Activated CD4-positive, alpha-beta memory T cell treated with anti-CD3 and anti-CD28 coated beads, Interleukin-2, amount 10 ng/mL, durations not matched to agents 7 days and 5 days (primary cell): ENCODE data around the gene ADAMTS8. TPM values are rescaled to one million over a fixed set of nuclear protein-coding genes. Genes with fewer than 3 reads are reported as not detected.

Source experiments
- CTCF ChIA-PET: fragments of 350-600 bp; sonication (Branson Sonifier 250); formaldehyde crosslinking; loops from one replicate; lab custom pipeline; 2021; ENCODE audit warnings: antibody characterized with exemption, inconsistent platforms; lab: Charles Lee
- POLR2A ChIA-PET: fragments of 350-600 bp; sonication (Branson Sonifier 250); formaldehyde crosslinking; loops from one replicate; lab custom pipeline; 2021; ENCODE audit warnings: antibody characterized with exemption; lab: Charles Lee
- DNase-seq: peaks from one replicate; pipeline ENCODE4 v3.0.0-alpha.2; 2020
- H3K27ac Mint-ChIP-seq: one replicate; pipeline ENCODE4 v1.8.0; 2021; ENCODE audit warnings: mild to moderate bottlenecking, mixed read lengths
- H3K27me3 Mint-ChIP-seq: one replicate; pipeline ENCODE4 v1.8.0; 2021; ENCODE audit warnings: mixed read lengths
- H3K36me3 Mint-ChIP-seq: one replicate; pipeline ENCODE4 v1.8.0; 2021; ENCODE audit warnings: low read depth, mixed read lengths
- H3K4me1 Mint-ChIP-seq: one replicate; pipeline ENCODE4 v1.8.0; 2021; ENCODE audit warnings: mixed read lengths
- H3K4me3 Mint-ChIP-seq: one replicate; pipeline ENCODE4 v1.8.0; 2021; ENCODE audit warnings: mild to moderate bottlenecking, mixed read lengths
- H3K9me3 Mint-ChIP-seq: one replicate; pipeline ENCODE4 v1.8.0; 2021; ENCODE audit warnings: mixed read lengths
- total RNA-seq, 2 experiments: library from RNA; stranded (reverse); gene quantifications; one replicate each; pipeline ENCODE4 v1.2.3, GENCODE V29; 2021

ADAMTS8 gene
- total RNA-seq, 2 experiments from 2014 or later, result not detected

DNA sequence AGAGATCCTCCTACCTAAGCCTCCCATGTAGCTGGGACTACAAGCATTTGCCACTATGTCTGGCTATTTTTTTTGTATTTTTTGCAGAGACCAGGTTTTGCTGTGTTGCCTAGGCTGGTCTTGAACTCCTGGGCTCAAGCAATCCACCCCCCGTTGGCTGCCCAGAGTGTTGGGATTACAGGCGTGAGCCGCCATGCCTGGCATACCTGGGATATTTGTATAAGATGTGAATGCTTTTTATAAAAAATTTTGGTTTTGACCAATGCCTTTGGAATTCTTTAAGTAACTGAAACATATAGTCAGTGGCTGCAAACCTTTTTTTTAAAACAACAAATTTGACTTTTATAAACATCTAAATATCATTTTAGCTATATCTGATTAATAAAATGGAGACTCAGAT, 42.4 kb downstream of the ADAMTS8 start:
- Mint-ChIP-seq H3K9me3 (no peaks in the 10 kb centered on the region), H3K4me1 (peaks cover 22% of the 10 kb centered on the region), H3K27me3 (no peaks in the 10 kb centered on the region), H3K4me3 (no peak overlapping the region), H3K36me3 (no peaks in the 10 kb centered on the region), H3K27ac (no peak overlapping the region)
- no peak for DNase-seq
- POLR2A ChIA-PET, result no interaction called here
- CTCF ChIA-PET, result interaction anchor here (1.1 kb wide), 1 partner anchor 173 kb away, joined by 4 read pairs; no protein-coding TSS in a partner anchor

DNA sequence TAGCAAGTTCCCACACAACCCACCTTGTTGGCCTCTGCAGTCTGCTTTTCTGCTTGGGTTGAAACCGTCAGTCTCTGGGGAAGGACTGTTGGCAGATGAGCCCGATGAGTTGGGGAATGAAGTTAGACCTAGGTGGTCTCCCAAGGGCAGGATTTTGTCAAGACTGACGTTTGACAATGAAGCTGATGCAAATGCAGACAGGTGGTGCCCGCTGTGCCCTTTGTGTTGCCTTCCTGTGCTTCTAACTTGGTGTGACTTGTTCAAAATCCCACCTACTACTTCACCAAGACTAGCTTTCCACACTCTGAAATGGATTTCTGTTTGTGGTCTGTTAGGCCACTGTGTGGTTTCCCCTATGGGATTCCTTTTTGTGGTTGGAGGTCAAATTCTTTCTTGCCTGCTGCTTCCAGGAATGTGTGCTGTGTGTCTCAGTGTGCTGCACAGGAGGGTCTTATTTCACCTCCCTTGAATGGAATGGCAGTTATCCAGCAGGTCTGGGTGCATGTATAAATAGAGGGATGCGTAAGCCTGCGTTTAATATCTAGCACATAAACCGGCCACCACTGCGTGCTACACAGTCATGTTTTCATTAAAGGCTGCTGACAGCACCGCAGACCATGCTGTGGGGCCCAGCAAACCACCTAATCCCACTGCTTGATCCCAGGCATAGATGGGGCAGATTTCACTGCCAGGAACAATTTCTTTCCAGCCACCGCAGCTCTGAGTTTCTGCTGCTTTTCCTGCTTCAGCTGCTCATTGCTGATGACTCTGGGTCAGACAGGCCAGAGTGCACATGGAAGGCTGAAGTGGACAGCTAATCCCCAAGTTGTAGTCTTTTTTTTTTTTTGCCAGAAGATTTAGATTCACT, 44.8 kb downstream of the ADAMTS8 start:
- H3K4me3 Mint-ChIP-seq, result no peak overlapping the region
- CTCF ChIA-PET, result interaction anchor here (0.6 kb wide), 1 partner anchor 34 kb away, joined by 5 read pairs; no protein-coding TSS in a partner anchor
- peaks cover 1% of the 10 kb centered on the region for H3K27me3 Mint-ChIP-seq
- POLR2A ChIA-PET, result no interaction called here
- no peak for DNase-seq
- no peaks in the 10 kb centered on the region for H3K9me3 Mint-ChIP-seq
- H3K36me3 Mint-ChIP-seq, result no peaks in the 10 kb centered on the region
- peaks cover 9% of the 10 kb centered on the region for H3K4me1 Mint-ChIP-seq
- H3K27ac Mint-ChIP-seq, result no peak overlapping the region

DNA sequence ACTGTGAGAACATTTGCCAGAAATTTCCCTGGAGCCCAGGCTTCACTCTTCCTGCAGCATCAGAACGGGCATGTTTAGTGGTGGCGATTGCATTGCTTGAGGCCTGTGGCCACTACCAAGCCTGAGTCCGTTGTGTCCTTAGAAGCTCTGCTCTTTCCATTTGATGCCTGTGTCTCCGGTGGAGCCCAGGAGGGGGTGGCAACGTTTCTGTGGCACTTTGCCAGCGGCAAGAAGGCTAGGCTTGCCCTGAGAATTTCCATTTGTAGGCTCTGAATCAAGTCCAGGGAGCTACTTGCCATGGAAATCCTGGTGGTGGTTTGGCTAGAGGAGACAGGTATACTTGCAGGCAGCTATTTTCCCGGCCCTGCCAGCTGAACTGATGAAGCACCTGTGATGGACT, 47.1 kb downstream of the ADAMTS8 start:
- POLR2A ChIA-PET, result no interaction called here
- no peaks in the 10 kb centered on the region for H3K9me3 Mint-ChIP-seq
- H3K27me3 Mint-ChIP-seq, result peaks cover 1% of the 10 kb centered on the region
- CTCF ChIA-PET, result no interaction called here
- H3K4me1 Mint-ChIP-seq, result peaks cover 4% of the 10 kb centered on the region
- H3K27ac Mint-ChIP-seq, result no peak overlapping the region
- DNase-seq, result no peak
- no peaks in the 10 kb centered on the region for H3K36me3 Mint-ChIP-seq
- H3K4me3 Mint-ChIP-seq, result no peak overlapping the region

GRCh38 chr11:130380778-130381177, 47.6 kb downstream of the ADAMTS8 start:
- no peaks in the 10 kb centered on the region for H3K36me3 Mint-ChIP-seq
- H3K9me3 Mint-ChIP-seq, result no peaks in the 10 kb centered on the region
- no peak overlapping the region for H3K27ac Mint-ChIP-seq
- DNase-seq, result no peak
- peaks cover 1% of the 10 kb centered on the region for H3K27me3 Mint-ChIP-seq
- ChIA-PET POLR2A (no interaction called here), CTCF (no interaction called here)
- peaks cover 4% of the 10 kb centered on the region for H3K4me1 Mint-ChIP-seq
- H3K4me3 Mint-ChIP-seq, result no peak overlapping the region

DNA sequence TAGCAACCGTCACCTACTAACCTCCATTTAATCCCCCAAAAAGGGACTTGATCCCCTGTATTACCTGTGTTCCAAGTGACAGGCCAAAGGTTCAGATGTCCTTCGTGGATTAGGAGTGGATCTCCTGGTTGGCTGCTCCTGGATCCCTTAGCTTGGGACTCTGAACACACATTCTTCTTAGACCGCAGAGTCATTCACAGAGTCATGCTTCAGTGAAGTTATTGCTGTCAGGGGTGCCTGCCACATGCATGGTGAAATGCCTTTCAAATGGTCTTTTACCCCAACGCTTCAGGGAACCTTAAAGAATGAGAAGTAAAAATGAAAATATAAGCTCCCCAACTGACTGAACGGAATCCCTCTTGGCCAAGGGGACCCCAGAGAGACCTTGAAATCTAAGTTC, 49.1 kb downstream of the ADAMTS8 start:
- H3K27me3 Mint-ChIP-seq, result peaks cover 1% of the 10 kb centered on the region

GRCh38 chr11:130370845-130371590, 57.4 kb downstream of the ADAMTS8 start:
- H3K36me3 Mint-ChIP-seq, result no peaks in the 10 kb centered on the region
- H3K27ac Mint-ChIP-seq, result no peak overlapping the region
- no peaks in the 10 kb centered on the region for H3K4me1 Mint-ChIP-seq
- no peak overlapping the region for H3K4me3 Mint-ChIP-seq
- no peak for DNase-seq
- H3K27me3 Mint-ChIP-seq, result peaks cover 4% of the 10 kb centered on the region
- POLR2A ChIA-PET, result no interaction called here
- CTCF ChIA-PET, result interaction anchor here (0.8 to 1.7 kb wide), 3 partner anchors 26 to 158 kb away, joined by 3 to 19 read pairs (median 4); no protein-coding TSS in a partner anchor
- no peaks in the 10 kb centered on the region for H3K9me3 Mint-ChIP-seq

More for the DNA sequence above, 49.1 kb downstream of the ADAMTS8 start:
- CTCF ChIA-PET, result no interaction called here
- H3K4me1 Mint-ChIP-seq, result peaks cover 4% of the 10 kb centered on the region
- no peaks in the 10 kb centered on the region for H3K36me3 Mint-ChIP-seq
- no peak overlapping the region for H3K27ac Mint-ChIP-seq
- no peak overlapping the region for H3K4me3 Mint-ChIP-seq
- H3K9me3 Mint-ChIP-seq, result no peaks in the 10 kb centered on the region
- no peak for DNase-seq
- POLR2A ChIA-PET, result no interaction called here

DNA sequence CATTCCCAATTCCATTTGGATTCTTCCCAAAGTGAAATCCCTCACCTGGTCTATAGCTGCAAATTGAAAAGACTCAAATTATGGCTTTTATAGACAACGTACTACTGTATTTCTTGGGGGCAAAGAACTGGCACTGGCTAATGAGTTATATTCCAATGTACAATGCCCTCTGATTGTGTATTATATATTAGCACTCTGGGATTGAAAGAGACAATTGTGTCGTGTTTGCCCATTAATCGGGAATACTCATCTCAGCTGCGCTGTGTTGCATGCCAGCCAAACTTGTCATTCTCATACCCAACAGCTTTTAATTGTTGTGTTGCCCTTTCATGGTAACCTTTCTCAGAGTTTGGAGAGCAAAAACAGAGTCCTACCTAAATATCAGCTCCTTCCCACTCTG, 58.7 kb downstream of the ADAMTS8 start:
- H3K9me3 Mint-ChIP-seq, result no peaks in the 10 kb centered on the region
- ChIA-PET CTCF (interaction anchor here (1.9 kb wide), 1 partner anchor 157 kb away, joined by 10 read pairs; no protein-coding TSS in a partner anchor), POLR2A (interaction anchor here (0.6 kb wide), 1 partner anchor 56 kb away, joined by 3 read pairs; no protein-coding TSS in a partner anchor)
- peaks cover 4% of the 10 kb centered on the region for H3K27me3 Mint-ChIP-seq
- H3K4me3 Mint-ChIP-seq, result no peak overlapping the region
- DNase-seq, result no peak
- H3K27ac Mint-ChIP-seq, result no peak overlapping the region
- H3K4me1 Mint-ChIP-seq, result no peaks in the 10 kb centered on the region
- no peaks in the 10 kb centered on the region for H3K36me3 Mint-ChIP-seq

- POLR2A ChIA-PET, result no interaction called here
- Mint-ChIP-seq H3K4me1 (no peaks in the 10 kb centered on the region), H3K4me3 (no peak overlapping the region)
Observed at GRCh38 chr11:130369141-130369691, 59.2 kb downstream of the ADAMTS8 start.

DNA sequence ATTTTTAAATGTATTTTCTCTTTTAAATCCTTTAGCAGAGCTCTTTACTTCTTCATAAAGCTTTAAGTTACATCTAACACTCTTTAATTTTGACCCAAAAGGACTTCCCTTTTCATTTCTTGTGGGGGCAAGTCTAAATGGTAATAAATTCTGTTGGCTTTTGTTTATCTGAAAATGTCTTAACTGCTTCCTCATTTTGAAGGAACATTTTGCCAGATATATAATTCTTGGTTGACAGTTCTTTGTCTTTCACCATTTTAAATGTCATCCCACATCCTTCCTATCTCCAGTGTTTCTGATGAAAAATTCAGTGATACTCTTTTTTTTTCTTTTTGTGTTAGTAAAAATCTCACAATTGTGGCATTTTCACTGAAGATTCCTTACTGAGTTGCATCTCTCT, 69.0 kb downstream of the ADAMTS8 start:
- ChIA-PET CTCF (interaction anchor here (0.7 kb wide), 1 partner anchor 1316 kb away, joined by 3 read pairs; no protein-coding TSS in a partner anchor), POLR2A (no interaction called here)
- DNase-seq, result no peak
- Mint-ChIP-seq H3K4me3 (no peak overlapping the region), H3K27me3 (peaks cover 10% of the 10 kb centered on the region), H3K9me3 (peaks cover 6% of the 10 kb centered on the region), H3K36me3 (peaks cover 4% of the 10 kb centered on the region), H3K4me1 (no peaks in the 10 kb centered on the region), H3K27ac (no peak overlapping the region)

More at GRCh38 chr11:130369141-130369691, 59.2 kb downstream of the ADAMTS8 start:
- H3K36me3 Mint-ChIP-seq, result no peaks in the 10 kb centered on the region
- no peak for DNase-seq
- no peaks in the 10 kb centered on the region for H3K9me3 Mint-ChIP-seq
- CTCF ChIA-PET, result interaction anchor here (1.9 kb wide), 1 partner anchor 156 kb away, joined by 10 read pairs; no protein-coding TSS in a partner anchor
- H3K27ac Mint-ChIP-seq, result no peak overlapping the region
- H3K27me3 Mint-ChIP-seq, result peaks cover 4% of the 10 kb centered on the region

- no peak overlapping the region for H3K4me3 Mint-ChIP-seq
- no peak for DNase-seq
- ChIA-PET POLR2A (no interaction called here), CTCF (no interaction called here)
- H3K36me3 Mint-ChIP-seq, result peaks cover 4% of the 10 kb centered on the region
- no peaks in the 10 kb centered on the region for H3K4me1 Mint-ChIP-seq
- H3K27ac Mint-ChIP-seq, result no peak overlapping the region
- peaks cover 6% of the 10 kb centered on the region for H3K9me3 Mint-ChIP-seq
- H3K27me3 Mint-ChIP-seq, result peaks cover 12% of the 10 kb centered on the region
Observed at GRCh38 chr11:130358398-130358797, 70.0 kb downstream of the ADAMTS8 start.
